Measurements from ENCODE around the gene TMEM151B. TPM values are rescaled to one million over a fixed set of nuclear protein-coding genes. Genes with fewer than 3 reads are reported as not detected.

The TMEM151B gene
- total and polyA plus RNA-seq, 2 of the 13 experiments (the other 11 are each of a cell fraction or from before 2014, with no cell fraction given), result not detected

DNA sequence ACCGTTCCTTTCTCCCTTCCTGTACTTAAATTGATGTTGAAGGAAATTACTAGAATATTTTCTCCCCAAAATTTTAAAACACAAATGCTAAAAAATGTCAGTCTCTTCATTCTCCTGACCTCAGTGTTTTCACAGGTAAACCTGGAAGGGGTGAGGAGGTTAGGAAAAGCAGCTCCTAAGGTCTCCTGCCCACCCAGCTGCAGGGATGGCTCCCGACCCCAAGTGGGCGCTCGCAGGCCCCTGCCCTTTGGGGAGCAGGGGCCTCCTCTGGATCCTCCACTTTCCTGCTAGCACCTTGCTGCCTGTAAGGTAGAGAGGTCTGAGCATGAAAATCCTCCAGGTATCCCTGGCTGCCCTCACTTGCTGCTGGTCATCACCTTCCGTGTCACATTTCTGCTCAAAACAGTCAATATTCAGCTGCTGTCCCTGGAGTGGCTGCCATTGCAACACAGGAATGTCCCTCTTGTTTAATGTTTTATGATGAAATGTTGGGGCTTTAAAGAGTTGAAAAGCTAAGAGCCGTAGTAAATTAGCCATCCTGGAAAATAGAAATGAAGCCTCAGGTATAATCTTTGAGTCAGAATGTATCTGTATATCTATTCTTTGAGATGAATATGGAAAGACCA is 34.2 kb upstream of the TMEM151B start (continued):
- TF ChIP-seq, protein P1, sequence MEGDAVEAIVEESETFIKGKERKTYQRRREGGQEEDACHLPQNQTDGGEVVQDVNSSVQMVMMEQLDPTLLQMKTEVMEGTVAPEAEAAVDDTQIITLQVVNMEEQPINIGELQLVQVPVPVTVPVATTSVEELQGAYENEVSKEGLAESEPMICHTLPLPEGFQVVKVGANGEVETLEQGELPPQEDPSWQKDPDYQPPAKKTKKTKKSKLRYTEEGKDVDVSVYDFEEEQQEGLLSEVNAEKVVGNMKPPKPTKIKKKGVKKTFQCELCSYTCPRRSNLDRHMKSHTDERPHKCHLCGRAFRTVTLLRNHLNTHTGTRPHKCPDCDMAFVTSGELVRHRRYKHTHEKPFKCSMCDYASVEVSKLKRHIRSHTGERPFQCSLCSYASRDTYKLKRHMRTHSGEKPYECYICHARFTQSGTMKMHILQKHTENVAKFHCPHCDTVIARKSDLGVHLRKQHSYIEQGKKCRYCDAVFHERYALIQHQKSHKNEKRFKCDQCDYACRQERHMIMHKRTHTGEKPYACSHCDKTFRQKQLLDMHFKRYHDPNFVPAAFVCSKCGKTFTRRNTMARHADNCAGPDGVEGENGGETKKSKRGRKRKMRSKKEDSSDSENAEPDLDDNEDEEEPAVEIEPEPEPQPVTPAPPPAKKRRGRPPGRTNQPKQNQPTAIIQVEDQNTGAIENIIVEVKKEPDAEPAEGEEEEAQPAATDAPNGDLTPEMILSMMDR (CRISPR knock-in tag; IDR thresholded peaks at IDR 0.05), result peak; percentile 24; the same call in 1 of the 2 replicates
- TF ChIP-seq ZNF652 (CRISPR knock-in tag; IDR thresholded peaks at IDR 0.05; ENCODE audit: borderline replicate concordance, low read depth) (no peak), NONO (IDR thresholded peaks at IDR 0.05) (no peak), NONO (CRISPR knock-in tag; conservative IDR thresholded peaks at IDR 0.05) (no peak), TEAD2 (CRISPR knock-in tag; IDR thresholded peaks at IDR 0.05) (no peak), SMARCC2 (IDR thresholded peaks at IDR 0.05) (no peak), ZNF678 (CRISPR knock-in tag; IDR thresholded peaks at IDR 0.05) (no peak), GATAD2A (CRISPR knock-in tag; IDR thresholded peaks at IDR 0.05) (0 out of 2 replicates have a peak, but pooled peaks have one; percentile 38), ZNF616 (CRISPR knock-in tag; IDR thresholded peaks at IDR 0.05; ENCODE audit: low read depth) (no peak), ZNF879 (CRISPR knock-in tag; IDR thresholded peaks at IDR 0.05) (no peak), RAD51 (IDR thresholded peaks at IDR 0.05; ENCODE audit: borderline replicate concordance) (no peak), ZNF619 (CRISPR knock-in tag; IDR thresholded peaks at IDR 0.05) (no peak), ZNF317 (CRISPR knock-in tag; IDR thresholded peaks at IDR 0.05) (no peak), STAT5B (CRISPR knock-in tag; IDR thresholded peaks at IDR 0.05) (no peak), CEBPB (IDR thresholded peaks at IDR 0.05; ENCODE audit: borderline replicate concordance, low read depth, low read length) (peak; percentile 90), SIN3A (IDR thresholded peaks at IDR 0.05; ENCODE audit: borderline replicate concordance, low read depth, low read length) (no peak), YY1 (IDR thresholded peaks at IDR 0.05; ENCODE audit: insufficient read depth, insufficient replicate concordance, low read depth, low read length) (no peak), ZNF768 (CRISPR knock-in tag; IDR thresholded peaks at IDR 0.05) (no peak), ZNF556 (CRISPR knock-in tag; IDR thresholded peaks at IDR 0.05; ENCODE audit: borderline replicate concordance) (no peak)
- TF ChIP-seq, protein P2, sequence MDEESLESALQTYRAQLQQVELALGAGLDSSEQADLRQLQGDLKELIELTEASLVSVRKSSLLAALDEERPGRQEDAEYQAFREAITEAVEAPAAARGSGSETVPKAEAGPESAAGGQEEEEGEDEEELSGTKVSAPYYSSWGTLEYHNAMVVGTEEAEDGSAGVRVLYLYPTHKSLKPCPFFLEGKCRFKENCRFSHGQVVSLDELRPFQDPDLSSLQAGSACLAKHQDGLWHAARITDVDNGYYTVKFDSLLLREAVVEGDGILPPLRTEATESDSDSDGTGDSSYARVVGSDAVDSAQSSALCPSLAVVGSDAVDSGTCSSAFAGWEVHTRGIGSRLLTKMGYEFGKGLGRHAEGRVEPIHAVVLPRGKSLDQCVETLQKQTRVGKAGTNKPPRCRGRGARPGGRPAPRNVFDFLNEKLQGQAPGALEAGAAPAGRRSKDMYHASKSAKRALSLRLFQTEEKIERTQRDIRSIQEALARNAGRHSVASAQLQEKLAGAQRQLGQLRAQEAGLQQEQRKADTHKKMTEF (CRISPR knock-in tag; IDR thresholded peaks at IDR 0.05), result no peak
- TF ChIP-seq, protein P3, sequence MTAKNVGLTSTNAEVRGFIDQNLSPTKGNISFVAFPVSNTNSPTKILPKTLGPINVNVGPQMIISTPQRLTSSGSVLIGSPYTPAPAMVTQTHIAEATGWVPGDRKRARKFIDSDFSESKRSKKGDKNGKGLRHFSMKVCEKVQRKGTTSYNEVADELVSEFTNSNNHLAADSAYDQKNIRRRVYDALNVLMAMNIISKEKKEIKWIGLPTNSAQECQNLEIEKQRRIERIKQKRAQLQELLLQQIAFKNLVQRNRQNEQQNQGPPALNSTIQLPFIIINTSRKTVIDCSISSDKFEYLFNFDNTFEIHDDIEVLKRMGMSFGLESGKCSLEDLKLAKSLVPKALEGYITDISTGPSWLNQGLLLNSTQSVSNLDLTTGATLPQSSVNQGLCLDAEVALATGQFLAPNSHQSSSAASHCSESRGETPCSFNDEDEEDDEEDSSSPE (CRISPR knock-in tag; IDR thresholded peaks at IDR 0.05), result no peak
- TF ChIP-seq, protein P4, sequence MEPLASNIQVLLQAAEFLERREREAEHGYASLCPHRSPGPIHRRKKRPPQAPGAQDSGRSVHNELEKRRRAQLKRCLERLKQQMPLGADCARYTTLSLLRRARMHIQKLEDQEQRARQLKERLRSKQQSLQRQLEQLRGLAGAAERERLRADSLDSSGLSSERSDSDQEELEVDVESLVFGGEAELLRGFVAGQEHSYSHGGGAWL (CRISPR knock-in tag; IDR thresholded peaks at IDR 0.05), result no peak
- TF ChIP-seq, protein P5, sequence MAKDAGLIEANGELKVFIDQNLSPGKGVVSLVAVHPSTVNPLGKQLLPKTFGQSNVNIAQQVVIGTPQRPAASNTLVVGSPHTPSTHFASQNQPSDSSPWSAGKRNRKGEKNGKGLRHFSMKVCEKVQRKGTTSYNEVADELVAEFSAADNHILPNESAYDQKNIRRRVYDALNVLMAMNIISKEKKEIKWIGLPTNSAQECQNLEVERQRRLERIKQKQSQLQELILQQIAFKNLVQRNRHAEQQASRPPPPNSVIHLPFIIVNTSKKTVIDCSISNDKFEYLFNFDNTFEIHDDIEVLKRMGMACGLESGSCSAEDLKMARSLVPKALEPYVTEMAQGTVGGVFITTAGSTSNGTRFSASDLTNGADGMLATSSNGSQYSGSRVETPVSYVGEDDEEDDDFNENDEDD (CRISPR knock-in tag; IDR thresholded peaks at IDR 0.05; ENCODE audit: borderline replicate concordance), result no peak
- TF ChIP-seq, protein P6, sequence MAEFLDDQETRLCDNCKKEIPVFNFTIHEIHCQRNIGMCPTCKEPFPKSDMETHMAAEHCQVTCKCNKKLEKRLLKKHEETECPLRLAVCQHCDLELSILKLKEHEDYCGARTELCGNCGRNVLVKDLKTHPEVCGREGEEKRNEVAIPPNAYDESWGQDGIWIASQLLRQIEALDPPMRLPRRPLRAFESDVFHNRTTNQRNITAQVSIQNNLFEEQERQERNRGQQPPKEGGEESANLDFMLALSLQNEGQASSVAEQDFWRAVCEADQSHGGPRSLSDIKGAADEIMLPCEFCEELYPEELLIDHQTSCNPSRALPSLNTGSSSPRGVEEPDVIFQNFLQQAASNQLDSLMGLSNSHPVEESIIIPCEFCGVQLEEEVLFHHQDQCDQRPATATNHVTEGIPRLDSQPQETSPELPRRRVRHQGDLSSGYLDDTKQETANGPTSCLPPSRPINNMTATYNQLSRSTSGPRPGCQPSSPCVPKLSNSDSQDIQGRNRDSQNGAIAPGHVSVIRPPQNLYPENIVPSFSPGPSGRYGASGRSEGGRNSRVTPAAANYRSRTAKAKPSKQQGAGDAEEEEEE (CRISPR knock-in tag; IDR thresholded peaks at IDR 0.05; ENCODE audit: borderline replicate concordance), result no peak

Measured in HepG2 (cell line).